Keratinocyte (primary cell): ENCODE results near the gene SMC3. TPM values are rescaled to one million over a fixed set of nuclear protein-coding genes. Genes with fewer than 3 reads are reported as not detected.

Experiments used
- DNase-seq: peaks from one replicate; pipeline ENCODE4 v3.0.0-alpha.2; 2011; ENCODE audit warnings: low read depth, missing footprints, low spot score
- FAIRE-seq: peaks from 2 replicates; lab custom pipeline; 2011; peaks lifted over from hg19 to GRCh38; lab: Jason Lieb, UNC
- H2AFZ ChIP-seq: 2 replicates; pipeline ENCODE4 v1.6.0; 2012; ENCODE audit warnings: low read length, control low read depth, inconsistent platforms; ENCODE audit not compliant: control insufficient read depth
- H3K27ac ChIP-seq: 2 replicates; pipeline ENCODE4 v1.5.1; 2011; ENCODE audit warnings: low read length; ENCODE audit not compliant: control insufficient read depth, insufficient read depth
- H3K27me3 ChIP-seq: 3 replicates; pipeline ENCODE4 v1.6.0; 2011; ENCODE audit warnings: low read length; ENCODE audit not compliant: control insufficient read depth, insufficient read depth; ENCODE audit errors: extremely low read depth
- H3K36me3 ChIP-seq, 2 experiments: 2 replicates in 1 of 2; 3 replicates in 1 of 2; pipeline ENCODE4 v1.5.1; 2011; ENCODE audit warnings: low read length in 2 of 2, mild to moderate bottlenecking in 1 of 2; ENCODE audit not compliant: control insufficient read depth in 2 of 2, insufficient read depth in 2 of 2; ENCODE audit errors: extremely low read depth in 1 of 2
- H3K4me1 ChIP-seq: 3 replicates; pipeline ENCODE4 v1.5.1; 2011; ENCODE audit warnings: low read length; ENCODE audit not compliant: control insufficient read depth, insufficient read depth; ENCODE audit errors: extremely low read depth
- H3K4me2 ChIP-seq: 3 replicates; pipeline ENCODE4 v1.6.0; 2011; ENCODE audit warnings: low read depth, low read length; ENCODE audit not compliant: control insufficient read depth, insufficient read depth; ENCODE audit errors: extremely low read depth
- H3K4me3 ChIP-seq, 3 experiments: fragments of 200-600 bp in 1 of 3; sonication (generic) in 1 of 3; 2 replicates in 2 of 3; 3 replicates in 1 of 3; pipeline ENCODE4 v1.5.1; 2011 to 2016; ENCODE audit warnings: low read length in 3 of 3, mild to moderate bottlenecking in 3 of 3, control low read depth in 2 of 3, inconsistent platforms in 1 of 3, low read depth in 1 of 3, mixed read lengths in 1 of 3, mixed run types in 1 of 3, moderate library complexity in 1 of 3; ENCODE audit not compliant: control insufficient read depth in 2 of 3, insufficient read depth in 2 of 3; ENCODE audit errors: extremely low read depth in 1 of 3
- H3K79me2 ChIP-seq: 2 replicates; pipeline ENCODE4 v1.6.0; 2012; ENCODE audit warnings: low read length; ENCODE audit not compliant: control insufficient read depth, insufficient read depth
- H3K9ac ChIP-seq: 3 replicates; pipeline ENCODE4 v1.6.0; 2011; ENCODE audit warnings: low read length; ENCODE audit not compliant: control insufficient read depth, insufficient read depth; ENCODE audit errors: extremely low read depth
- H3K9me1 ChIP-seq: 3 replicates; pipeline ENCODE4 v1.6.0; 2011; ENCODE audit warnings: low read length; ENCODE audit not compliant: control insufficient read depth, insufficient read depth; ENCODE audit errors: extremely low read depth
- H3K9me3 ChIP-seq: 2 replicates; pipeline ENCODE4 v1.5.1; 2012; ENCODE audit warnings: low read depth, low read length; ENCODE audit not compliant: control insufficient read depth
- H4K20me1 ChIP-seq: 3 replicates; pipeline ENCODE4 v1.6.0; 2011; ENCODE audit warnings: low read length; ENCODE audit not compliant: control insufficient read depth, insufficient read depth; ENCODE audit errors: extremely low read depth
- CTCF ChIP-seq, 3 experiments: IDR thresholded peaks in 1 of 3; conservative IDR thresholded peaks in 1 of 3; optimal IDR thresholded peaks in 1 of 3; 2 replicates in 2 of 3; 3 replicates in 1 of 3; pipeline versions ENCODE3 to v1.5.1; 2011; ENCODE audit warnings: low read length in 3 of 3, mild to moderate bottlenecking in 3 of 3, moderate library complexity in 2 of 3, control low read depth in 1 of 3, inconsistent platforms in 1 of 3; ENCODE audit not compliant: insufficient read depth in 2 of 3; ENCODE audit errors: extremely low read depth in 1 of 3
- EZH2 ChIP-seq: IDR thresholded peaks from one replicate; pipeline ENCODE4 v1.6.1; 2012; ENCODE audit warnings: inconsistent platforms, mild to moderate bottlenecking, low read length, moderate library complexity
- dilution Hi-C: fragments of 300-500 bp; cut with MboI; formaldehyde crosslinking; loops from one replicate; pipeline ENCODE4 v1.7.0; 2020; ENCODE audit warnings: low sequenced_read_pairs; ENCODE audit not compliant: extremely low pct_ligation_motif_present
- polyA plus RNA-seq, 5 experiments: library from polyadenylated mRNA; depleted of rRNA in 3 of 5; stranded (reverse) in 3 of 5; stranded (forward) in 1 of 5; unstranded in 1 of 5; fragments of >200 nt; gene quantifications; 1 replicate in 1 of 5; 2 replicates in 3 of 5; 3 replicates in 1 of 5; pipeline versions ENCODE4 v1.2.1 to v1.2.3, GENCODE V29; 2011 to 2012; ENCODE audit warnings: missing spikeins in 2 of 5, low read depth in 1 of 5, low replicate concordance in 1 of 5

The SMC3 gene
- polyA plus RNA-seq, 1 donor (not counting 4 experiments of a cell fraction or from before 2014, with no cell fraction given): 16.3 TPM

- H3K9me3 ChIP-seq: no peaks in the 10 kb centered on the region
- H3K9ac ChIP-seq: no peak overlapping the region
- dilution Hi-C loops: no loop called here
- FAIRE-seq (no peak), DNase-seq (no peak)
- H2AFZ ChIP-seq: no peak overlapping the region
- H3K27me3 ChIP-seq: no peaks in the 10 kb centered on the region
- H3K4me1 ChIP-seq: no peaks in the 10 kb centered on the region
- no peak overlapping the region for H3K4me3 ChIP-seq
- no peaks in the 10 kb centered on the region for H3K36me3 ChIP-seq
- H3K9me1 ChIP-seq: no peaks in the 10 kb centered on the region
- no peaks in the 10 kb centered on the region for H3K79me2 ChIP-seq
- no peak overlapping the region for H3K27ac ChIP-seq
- no peak overlapping the region for H3K4me2 ChIP-seq
- no peak for TF ChIP-seq EZH2
- TF ChIP-seq CTCF (optimal IDR thresholded peaks at IDR 0.05 in 1 of 3, IDR thresholded peaks at IDR 0.05 in 1 of 3, conservative IDR thresholded peaks at IDR 0.05 in 1 of 3; ENCODE audit: extremely low read depth in 1 of 3, insufficient read depth in 2 of 3, low read length in 3 of 3): no peak
- H4K20me1 ChIP-seq: no peaks in the 10 kb centered on the region
These were observed 19.5 kb upstream of the SMC3 start for GRCh38 chr10:110548002-110548401.

- H3K27me3 ChIP-seq: no peaks in the 10 kb centered on the region
- no peak for FAIRE-seq
- dilution Hi-C loops: no loop called here
These were observed 18.3 kb upstream of the SMC3 start for GRCh38 chr10:110549211-110549610.

More at GRCh38 chr10:110549211-110549610, 18.3 kb upstream of the SMC3 start:
- DNase-seq: no peak
- Histone ChIP-seq H3K9me3 (no peaks in the 10 kb centered on the region), H4K20me1 (no peaks in the 10 kb centered on the region), H3K9me1 (no peaks in the 10 kb centered on the region), H3K27ac (no peak overlapping the region), H3K4me2 (no peak overlapping the region), H2AFZ (no peak overlapping the region), H3K4me1 (no peaks in the 10 kb centered on the region), H3K36me3 (no peaks in the 10 kb centered on the region), H3K9ac (no peak overlapping the region), H3K79me2 (no peaks in the 10 kb centered on the region), H3K4me3 (no peak overlapping the region)
- TF ChIP-seq CTCF (optimal IDR thresholded peaks at IDR 0.05 in 1 of 3, IDR thresholded peaks at IDR 0.05 in 1 of 3, conservative IDR thresholded peaks at IDR 0.05 in 1 of 3; ENCODE audit: extremely low read depth in 1 of 3, insufficient read depth in 2 of 3, low read length in 3 of 3): no peak
- TF ChIP-seq EZH2: no peak
